HepG2 (cell line): Measurements from ENCODE around the gene CCDC33. TPM values are rescaled to one million over a fixed set of nuclear protein-coding genes. Genes with fewer than 3 reads are reported as not detected.
A peak's percentile ranks its signal among the peaks of the same experiment; 100 is the strongest.

ENCODE experiments used
- ATAC-seq: fragments of 200-7000 bp; cut with Tn5 transposase; 3 replicates; pipeline ENCODE4 v1.9.1; 2020; ENCODE audit warnings: mild to moderate bottlenecking, moderate library complexity
- BruUV-seq: library from RNA; stranded (reverse); fragments of 400-500 nt; replicated peaks from 2 replicates; lab custom pipeline; 2021; lab: Mats Ljungman, UMichigan
- CTCF ChIA-PET: fragments of 300-600 bp; formaldehyde crosslinking; extraction: SDS; loops from one replicate; lab custom pipeline; 2021; ENCODE audit warnings: low total read pairs, inconsistent platforms, low intra/inter-chr PET ratio; lab: Yijun Ruan, JAX
- POLR2A ChIA-PET: fragments of 350-600 bp; sonication (Branson Sonifier 250); formaldehyde crosslinking; loops from one replicate; lab custom pipeline; 2020; ENCODE audit warnings: antibody characterized with exemption, inconsistent platforms; lab: Yijun Ruan, JAX
- DNase-seq: peaks from one replicate; pipeline ENCODE4 v3.0.0-alpha.2; 2015; ENCODE audit warnings: low spot score
- FAIRE-seq: peaks from 3 replicates; lab custom pipeline; 2011; peaks lifted over from hg19 to GRCh38; lab: Jason Lieb, UNC
- H2AFZ ChIP-seq: one replicate; pipeline ENCODE4 v1.6.1; 2011; ENCODE audit warnings: low read length, inconsistent platforms
- H3K27ac ChIP-seq: fragments of 300-600 bp; 3 replicates; pipeline ENCODE4 v1.8.0; 2011; ENCODE audit warnings: mixed run types, mild to moderate bottlenecking, mixed read lengths, low read length, inconsistent platforms; ENCODE audit not compliant: insufficient read depth; ENCODE audit errors: extremely low read length
- H3K27me3 ChIP-seq, 2 experiments: fragments of 200-600 bp in 1 of 2; 2 replicates in 1 of 2; 3 replicates in 1 of 2; pipeline versions ENCODE4 v1.6.0 to v1.8.0; 2011; ENCODE audit warnings: low read length in 2 of 2, mild to moderate bottlenecking in 2 of 2, moderate library complexity in 2 of 2, inconsistent platforms in 1 of 2; ENCODE audit not compliant: insufficient read depth in 2 of 2, control insufficient read depth in 1 of 2
- H3K36me3 ChIP-seq, 2 experiments: fragments of 200-600 bp in 1 of 2; replicated peaks in 1 of 2; 2 replicates in 1 of 2; 3 replicates in 1 of 2; pipeline versions ENCODE4 v1.5.1 to v1.8.0; 2011; ENCODE audit warnings: low read length in 2 of 2, inconsistent platforms in 1 of 2; ENCODE audit not compliant: insufficient read depth in 2 of 2, control insufficient read depth in 1 of 2
- H3K4me1 ChIP-seq: 2 replicates; pipeline ENCODE4 v1.5.1; 2012; ENCODE audit warnings: low read length, inconsistent platforms; ENCODE audit not compliant: insufficient read depth
- H3K4me2 ChIP-seq: 2 replicates; pipeline ENCODE4 v1.6.0; 2011; ENCODE audit warnings: low read depth, low read length, inconsistent platforms
- H3K4me3 ChIP-seq, 3 experiments: fragments of 200-600 bp in 1 of 3; sonication (generic), shearing (Covaris generic) in 1 of 3; replicated peaks in 1 of 3; 2 replicates each; pipeline ENCODE4 v1.5.1; 2011 to 2016; ENCODE audit warnings: low read length in 3 of 3, inconsistent platforms in 2 of 3, low read depth in 2 of 3, mild to moderate bottlenecking in 2 of 3, control low read depth in 1 of 3, mixed read lengths in 1 of 3; ENCODE audit not compliant: insufficient read depth in 1 of 3
- H3K79me2 ChIP-seq: one replicate; pipeline ENCODE4 v1.6.1; 2011; ENCODE audit warnings: low read length, inconsistent platforms; ENCODE audit not compliant: insufficient read depth
- H3K9ac ChIP-seq: 2 replicates; pipeline ENCODE4 v1.6.0; 2011; ENCODE audit warnings: mild to moderate bottlenecking, low read depth, low read length, inconsistent platforms; ENCODE audit not compliant: insufficient read depth
- H3K9me3 ChIP-seq: 2 replicates; pipeline ENCODE4 v1.5.1; 2012; ENCODE audit warnings: mild to moderate bottlenecking, low read length
- H4K20me1 ChIP-seq: 2 replicates; pipeline ENCODE4 v1.6.0; 2011; ENCODE audit warnings: inconsistent platforms, mild to moderate bottlenecking, low read length, moderate library complexity; ENCODE audit not compliant: insufficient read depth
- CTCF ChIP-seq: sonication (generic); formaldehyde crosslinking; IDR thresholded peaks from 2 replicates; pipeline ENCODE4 v1.5.0; 2020; ENCODE audit warnings: mild to moderate bottlenecking, missing genetic modification reagents, moderate library complexity
- HNRNPL ChIP-seq: fragments of 200-400 bp; formaldehyde crosslinking; IDR thresholded peaks from 2 replicates; pipeline ENCODE4 v1.6.1; 2017; ENCODE audit warnings: mild to moderate bottlenecking, low read depth, low read length
- JUND ChIP-seq: sonication (generic); formaldehyde crosslinking; IDR thresholded peaks from 2 replicates; pipeline ENCODE4 v1.8.0; 2022; ENCODE audit warnings: mild to moderate bottlenecking, missing genetic modification reagents
- RAD21 ChIP-seq: fragments of 450-650 bp; formaldehyde crosslinking; IDR thresholded peaks from 2 replicates; pipeline ENCODE4 v1.5.0; 2020; ENCODE audit warnings: mild to moderate bottlenecking
- SMC3 ChIP-seq: IDR thresholded peaks from 2 replicates; pipeline ENCODE4 v1.6.1; 2011; ENCODE audit warnings: low read length, improper control_type of control experiment
- STAG1 ChIP-seq: sonication (generic); formaldehyde crosslinking; IDR thresholded peaks from 2 replicates; pipeline ENCODE4 v1.4.0; 2020; ENCODE audit warnings: missing genetic modification reagents
- WGBS: methylation state at CpG from one replicate; pipeline ENCODE4 v1.1.6; 2017; ENCODE audit warnings: low lambda C conversion rate; 5-methylcytosine and 5-hydroxymethylcytosine counted together
- in situ Hi-C: cut with HindIII; loops from 2 replicates; pipeline ENCODE4 v1.10.0; 2017; ENCODE audit warnings: low pct_unique_long_range_greater_than_20kb; ENCODE audit not compliant: extremely low pct_ligation_motif_present
- intact Hi-C: fragments of 100-400 bp; cut with micrococcal nuclease; formaldehyde crosslinking; loops from one replicate; pipeline ENCODE4 v1.10.0; 2022; ENCODE audit not compliant: unreplicated experiment
- polyA plus RNA-seq, 8 experiments: library from polyadenylated mRNA; depleted of rRNA in 3 of 8; stranded (reverse) in 7 of 8; unstranded in 1 of 8; fragments of >200 nt; fragmentation: Illumina TruSeq in 4 of 8; extraction: Trizol in 4 of 8; gene quantifications; 2 replicates each; pipeline versions ENCODE4 v1.2.1 to v1.2.3, GENCODE V29; 2011 to 2016; ENCODE audit warnings: low read depth in 4 of 8, missing spikeins in 1 of 8, mixed read lengths in 1 of 8; ENCODE audit not compliant: insufficient read depth in 1 of 8
- total RNA-seq, 5 experiments: library from RNA; depleted of rRNA; stranded (reverse); fragments of >200 nt; fragmentation: Illumina TruSeq; extraction: Trizol; gene quantifications; 2 replicates each; pipeline ENCODE4 v1.2.3, GENCODE V29; 2016; ENCODE audit warnings: low read depth in 1 of 5

CCDC33 gene
- total and polyA plus RNA-seq, 2 of the 13 experiments (the other 11 are each of a cell fraction or from before 2014, with no cell fraction given), result 0.30 TPM; not detected in 1

DNA sequence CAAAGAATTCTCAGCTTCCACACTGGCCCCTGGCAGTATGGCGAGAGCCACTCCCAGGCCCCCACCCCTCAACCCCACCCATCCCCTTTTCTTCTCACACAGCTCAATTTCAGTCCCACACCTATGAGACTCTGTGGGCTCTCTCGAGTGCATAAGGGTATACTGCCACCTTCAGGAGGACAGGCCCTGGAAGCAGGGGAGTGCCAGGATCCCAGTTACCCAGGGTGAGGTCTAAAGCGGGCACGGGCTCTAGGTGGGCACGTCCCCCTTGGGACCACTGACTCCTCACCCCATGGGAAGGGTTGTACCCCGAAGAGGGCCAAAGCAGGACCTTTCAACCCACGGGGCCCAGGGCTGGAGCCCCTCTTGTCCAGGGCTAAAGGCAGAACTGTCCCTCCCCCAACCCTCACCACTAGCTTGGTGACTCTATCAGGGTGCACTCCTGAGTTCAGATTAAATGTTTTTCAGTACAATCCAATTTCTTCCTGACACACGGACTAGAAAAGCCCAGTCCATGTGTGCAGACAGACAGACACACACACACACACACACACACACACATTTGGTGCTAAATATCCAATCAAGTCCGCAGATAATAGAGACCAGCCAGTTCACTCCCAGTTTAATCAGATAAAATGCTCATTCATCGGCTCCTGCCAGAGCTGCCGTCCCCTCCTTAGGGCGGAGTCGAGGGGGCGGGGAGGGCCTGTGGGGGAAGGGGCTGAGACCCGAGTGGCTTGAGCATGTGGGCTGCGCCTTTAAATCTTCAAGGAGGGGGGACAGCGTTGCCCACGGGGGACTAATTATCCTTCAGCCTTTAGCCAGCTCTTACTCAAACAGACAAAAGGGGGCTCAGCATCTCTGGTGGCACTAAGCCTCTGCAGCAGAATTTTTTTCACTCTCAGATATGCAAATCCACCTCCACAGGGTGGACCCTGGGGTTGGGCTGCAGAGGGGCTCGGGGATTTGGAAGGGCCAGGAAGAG, 72.0 kb downstream of the CCDC33 start:
- Histone ChIP-seq H3K9ac (no peak overlapping the region), H3K36me3 (no peaks in the 10 kb centered on the region), H3K27me3 (peaks cover 15 to 28% of the 10 kb centered on the region in 2 experiments; a peak in 4 of 5 replicates), H2AFZ (no peak overlapping the region), H3K4me3 (no peak overlapping the region), H3K9me3 (no peaks in the 10 kb centered on the region), H3K27ac (no peak overlapping the region), H3K4me2 (no peak overlapping the region), H3K79me2 (no peaks in the 10 kb centered on the region)
- DNase-seq (peak; percentile 33), ATAC-seq (peak; percentile 77)
- CTCF ChIA-PET, result interaction anchor here (2.3 kb wide), 1 partner anchor 181 kb away, joined by 19 read pairs; no protein-coding TSS in a partner anchor
- BruUV-seq, result no TSS peak
- intact Hi-C loops, result no loop called here
- WGBS, result 1% methylated on average over 13 of the region's 19 CpGs
- POLR2A ChIA-PET, result no interaction called here
- TF ChIP-seq HNRNPL (0 out of 2 replicates have a peak, but pooled peaks have one; percentile 37), JUND (CRISPR knock-in tag) (no peak), STAG1 (CRISPR knock-in tag) (peak; percentile 75), CTCF (CRISPR knock-in tag) (peak; percentile 74), SMC3 (peak; percentile 18; the same call in 1 of the 2 replicates), RAD21 (0 out of 2 replicates have a peak, but pooled peaks have one; percentile 20)
- TF ChIP-seq, all 625 proteins: peak for 5
- in situ Hi-C loops, result loop anchor here (5.0 kb wide), 1 partner anchor 181 kb away; no protein-coding TSS in a partner anchor
- H4K20me1 ChIP-seq, result no peaks in the 10 kb centered on the region
- FAIRE-seq, result no peak
- H3K4me1 ChIP-seq, result no peaks in the 10 kb centered on the region
